Left ventricle myocardium inferior (tissue), 1 donor: ENCODE data around the gene SCNN1G. TPM values are rescaled to one million over a fixed set of nuclear protein-coding genes. Genes with fewer than 3 reads are reported as not detected.

Experiments used
- DNase-seq: peaks from one replicate; pipeline ENCODE4 v3.0.0-alpha.2; 2020
- H3K27ac ChIP-seq: fragments of 200-600 bp; replicated peaks from 2 replicates; pipeline ENCODE4 v1.8.0; 2021
- H3K27me3 ChIP-seq: fragments of 200-600 bp; 2 replicates; pipeline ENCODE4 v1.8.0; 2021; ENCODE audit warnings: low read depth
- H3K36me3 ChIP-seq: fragments of 200-600 bp; 2 replicates; pipeline ENCODE4 v1.8.0; 2021
- H3K4me1 ChIP-seq: fragments of 200-600 bp; 2 replicates; pipeline ENCODE4 v1.8.0; 2021
- H3K4me3 ChIP-seq: fragments of 200-600 bp; 2 replicates; pipeline ENCODE4 v1.8.0; 2021; ENCODE audit warnings: mild to moderate bottlenecking, moderate library complexity
- H3K9me3 ChIP-seq: fragments of 200-600 bp; replicated peaks from 2 replicates; pipeline ENCODE4 v1.8.0; 2021
- CTCF ChIP-seq: fragments of 200-600 bp; IDR thresholded peaks from 2 replicates; pipeline ENCODE4 v1.8.0; 2021; ENCODE audit warnings: antibody characterized with exemption, mild to moderate bottlenecking, borderline replicate concordance
- intact Hi-C: fragments of 100-400 bp; cut with micrococcal nuclease; formaldehyde crosslinking; loops from one replicate; pipeline ENCODE4 v1.11.0; 2022
- total RNA-seq: library from RNA; stranded (reverse); fragmentation: NEBNext Ultra II Directional; extraction: Animal tissue kit (Norgen Biotek cat#: 25700); gene quantifications from one replicate; pipeline ENCODE4 v1.2.1, GENCODE V29; 2021
- donor health status: DM: no; HTN: yes; CAD: no; lungs with severe emphysema.

Gene SCNN1G
- total RNA-seq, 1 donor from 2014 or later: not detected

GRCh38 chr16:23216658-23217246, 34.2 kb downstream of the SCNN1G start:
- TF ChIP-seq CTCF: no peak
- Histone ChIP-seq H3K4me1 (no peaks in the 10 kb centered on the region), H3K27me3 (peaks cover 30% of the 10 kb centered on the region), H3K4me3 (no peak overlapping the region), H3K9me3 (no peaks in the 10 kb centered on the region), H3K36me3 (no peaks in the 10 kb centered on the region), H3K27ac (no peak overlapping the region)
- no peak for DNase-seq
- intact Hi-C loops: no loop called here

- intact Hi-C loops: no loop called here
- no peaks in the 10 kb centered on the region for H3K4me1 ChIP-seq
- no peaks in the 10 kb centered on the region for H3K36me3 ChIP-seq
- H3K4me3 ChIP-seq: no peak overlapping the region
- DNase-seq: no peak
- no peaks in the 10 kb centered on the region for H3K9me3 ChIP-seq
- peaks cover 27% of the 10 kb centered on the region for H3K27me3 ChIP-seq
- no peak overlapping the region for H3K27ac ChIP-seq
- TF ChIP-seq CTCF: no peak
These were observed 35.1 kb downstream of the SCNN1G start for GRCh38 chr16:23217646-23218045.

GRCh38 chr16:23222929-23223328, 40.4 kb downstream of the SCNN1G start:
- TF ChIP-seq CTCF: no peak
- H3K27me3 ChIP-seq: no peaks in the 10 kb centered on the region
- no peak overlapping the region for H3K4me3 ChIP-seq
- no peak for DNase-seq
- no peaks in the 10 kb centered on the region for H3K4me1 ChIP-seq
- intact Hi-C loops: no loop called here
- no peaks in the 10 kb centered on the region for H3K36me3 ChIP-seq
- H3K9me3 ChIP-seq: no peaks in the 10 kb centered on the region
- H3K27ac ChIP-seq: no peak overlapping the region

GRCh38 chr16:23223368-23223767, 40.8 kb downstream of the SCNN1G start:
- no peaks in the 10 kb centered on the region for H3K27me3 ChIP-seq
- TF ChIP-seq CTCF: no peak
- H3K4me1 ChIP-seq: no peaks in the 10 kb centered on the region
- H3K27ac ChIP-seq: no peak overlapping the region
- intact Hi-C loops: no loop called here
- no peak for DNase-seq
- no peaks in the 10 kb centered on the region for H3K36me3 ChIP-seq
- H3K4me3 ChIP-seq: no peak overlapping the region
- no peaks in the 10 kb centered on the region for H3K9me3 ChIP-seq

GRCh38 chr16:23225109-23225508, 42.6 kb downstream of the SCNN1G start:
- Histone ChIP-seq H3K27me3 (no peaks in the 10 kb centered on the region), H3K9me3 (no peaks in the 10 kb centered on the region), H3K4me1 (no peaks in the 10 kb centered on the region), H3K27ac (no peak overlapping the region), H3K4me3 (no peak overlapping the region), H3K36me3 (no peaks in the 10 kb centered on the region)
- DNase-seq: no peak
- intact Hi-C loops: no loop called here
- no peak for TF ChIP-seq CTCF
